Activated B cell treated with CpG ODN at 0.5 μM for 24 hours (primary cell): Measurements from ENCODE around the gene STXBP2. TPM values are rescaled to one million over a fixed set of nuclear protein-coding genes. Genes with fewer than 3 reads are reported as not detected.

Experiments
- ATAC-seq: fragments of 200-7000 bp; cut with Tn5 transposase; one replicate; pipeline ENCODE4 v1.10.0; 2021; ENCODE audit warnings: low read depth, mild to moderate bottlenecking, moderate library complexity
- CTCF ChIA-PET: fragments of 350-600 bp; sonication (Branson Sonifier 250); formaldehyde crosslinking; loops from one replicate; lab custom pipeline; 2021; ENCODE audit warnings: antibody characterized with exemption; lab: Charles Lee
- POLR2A ChIA-PET: fragments of 350-600 bp; sonication (Branson Sonifier 250); formaldehyde crosslinking; loops from one replicate; lab custom pipeline; 2021; ENCODE audit warnings: antibody characterized with exemption; lab: Charles Lee
- DNase-seq: peaks from one replicate; pipeline ENCODE4 v3.0.0; 2022
- H3K27ac Mint-ChIP-seq: one replicate; pipeline ENCODE4 v1.8.0; 2020; ENCODE audit warnings: mixed read lengths
- H3K27me3 Mint-ChIP-seq: one replicate; pipeline ENCODE4 v1.8.0; 2021; ENCODE audit warnings: mixed read lengths
- H3K36me3 Mint-ChIP-seq: one replicate; pipeline ENCODE4 v1.8.0; 2021; ENCODE audit warnings: low read depth, mixed read lengths
- H3K4me1 Mint-ChIP-seq: one replicate; pipeline ENCODE4 v1.8.0; 2021; ENCODE audit warnings: mixed read lengths
- H3K4me3 Mint-ChIP-seq: one replicate; pipeline ENCODE4 v1.8.0; 2020; ENCODE audit warnings: mild to moderate bottlenecking, mixed read lengths
- H3K9me3 Mint-ChIP-seq: one replicate; pipeline ENCODE4 v1.8.0; 2020; ENCODE audit warnings: mixed read lengths
- intact Hi-C: fragments of 100-400 bp; cut with micrococcal nuclease; formaldehyde crosslinking; loops from one replicate; pipeline ENCODE4 v1.15.1; 2024
- total RNA-seq: library from RNA; stranded (reverse); gene quantifications from 2 replicates; pipeline ENCODE4 v1.2.3, GENCODE V29; 2022
- TF ChIP-seq, protein P1 (sequence below): fragments of 200-600 bp; IDR thresholded peaks from one replicate; pipeline ENCODE4 v1.8.0; 2022; ENCODE audit warnings: antibody characterized with exemption, mild to moderate bottlenecking

Gene STXBP2
- total RNA-seq, 1 donor from 2014 or later = 176 TPM

DNA sequence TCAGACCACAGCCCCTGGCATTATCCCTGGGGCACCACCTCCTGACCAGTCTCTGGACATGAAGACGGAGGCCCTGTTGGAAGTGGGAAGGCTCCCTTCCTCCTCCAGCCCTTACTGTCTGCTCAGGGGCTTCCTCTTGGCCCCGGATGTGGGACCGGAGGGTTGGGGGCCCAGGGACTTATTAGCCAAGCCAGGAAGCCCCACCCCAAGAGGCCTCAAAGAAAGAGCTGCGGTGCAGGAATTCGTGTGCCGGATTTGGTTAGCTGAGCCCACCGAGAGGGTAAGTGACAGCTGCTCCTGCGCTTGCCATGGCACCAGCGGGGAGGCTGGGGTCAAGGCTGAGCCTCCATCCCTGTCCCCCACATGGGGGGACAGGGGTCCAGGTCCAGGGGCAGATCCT lies 31.9 kb downstream of the STXBP2 start, which contains the start of gene RETN:
RETN (plus strand) TSS at position 208 of the 400 bp plus-strand sequence. CDS start 278 bp downstream, outside the sequence.
- Mint-ChIP-seq H3K9me3 (no peaks in the 10 kb centered on the region), H3K4me3 (no peak within 1 kb of the TSS), H3K4me1 (peaks cover 10% of the 10 kb centered on the region), H3K27me3 (peaks cover 40% of the 10 kb centered on the region), H3K36me3 (no peaks in the 10 kb centered on the region), H3K27ac (no peak within 1 kb of the TSS)
- intact Hi-C loops = no loop called here
- ChIA-PET POLR2A (interaction anchor here (0.5 kb wide), 1 partner anchor 482 kb away, joined by 6 read pairs; no protein-coding TSS in a partner anchor), CTCF (interaction anchor here (0.8 to 1.2 kb wide), 2 partner anchors 12 to 100 kb away, joined by 3 read pairs; partner anchors contain the start of gene TRAPPC5)
- ATAC-seq (no peak), DNase-seq (no peak)
- TF ChIP-seq, protein P1, sequence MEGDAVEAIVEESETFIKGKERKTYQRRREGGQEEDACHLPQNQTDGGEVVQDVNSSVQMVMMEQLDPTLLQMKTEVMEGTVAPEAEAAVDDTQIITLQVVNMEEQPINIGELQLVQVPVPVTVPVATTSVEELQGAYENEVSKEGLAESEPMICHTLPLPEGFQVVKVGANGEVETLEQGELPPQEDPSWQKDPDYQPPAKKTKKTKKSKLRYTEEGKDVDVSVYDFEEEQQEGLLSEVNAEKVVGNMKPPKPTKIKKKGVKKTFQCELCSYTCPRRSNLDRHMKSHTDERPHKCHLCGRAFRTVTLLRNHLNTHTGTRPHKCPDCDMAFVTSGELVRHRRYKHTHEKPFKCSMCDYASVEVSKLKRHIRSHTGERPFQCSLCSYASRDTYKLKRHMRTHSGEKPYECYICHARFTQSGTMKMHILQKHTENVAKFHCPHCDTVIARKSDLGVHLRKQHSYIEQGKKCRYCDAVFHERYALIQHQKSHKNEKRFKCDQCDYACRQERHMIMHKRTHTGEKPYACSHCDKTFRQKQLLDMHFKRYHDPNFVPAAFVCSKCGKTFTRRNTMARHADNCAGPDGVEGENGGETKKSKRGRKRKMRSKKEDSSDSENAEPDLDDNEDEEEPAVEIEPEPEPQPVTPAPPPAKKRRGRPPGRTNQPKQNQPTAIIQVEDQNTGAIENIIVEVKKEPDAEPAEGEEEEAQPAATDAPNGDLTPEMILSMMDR = no peak

GRCh38 chr19:7669641-7670040 lies 32.7 kb downstream of the STXBP2 start:
- Mint-ChIP-seq H3K4me3 (no peak overlapping the region), H3K9me3 (no peaks in the 10 kb centered on the region), H3K36me3 (no peaks in the 10 kb centered on the region), H3K27me3 (peaks cover 42% of the 10 kb centered on the region), H3K27ac (no peak overlapping the region), H3K4me1 (peaks cover 12% of the 10 kb centered on the region)
- intact Hi-C loops = loop anchor here (10.0 kb wide), 1 partner anchor 315 kb away; no protein-coding TSS in a partner anchor
- ATAC-seq (no peak), DNase-seq (no peak)
- POLR2A ChIA-PET = no interaction called here
- CTCF ChIA-PET = interaction anchor here (0.8 to 1.2 kb wide), 2 partner anchors 11 to 101 kb away, joined by 3 read pairs; partner anchors contain the start of gene TRAPPC5
- TF ChIP-seq, protein P1 = no peak

DNA sequence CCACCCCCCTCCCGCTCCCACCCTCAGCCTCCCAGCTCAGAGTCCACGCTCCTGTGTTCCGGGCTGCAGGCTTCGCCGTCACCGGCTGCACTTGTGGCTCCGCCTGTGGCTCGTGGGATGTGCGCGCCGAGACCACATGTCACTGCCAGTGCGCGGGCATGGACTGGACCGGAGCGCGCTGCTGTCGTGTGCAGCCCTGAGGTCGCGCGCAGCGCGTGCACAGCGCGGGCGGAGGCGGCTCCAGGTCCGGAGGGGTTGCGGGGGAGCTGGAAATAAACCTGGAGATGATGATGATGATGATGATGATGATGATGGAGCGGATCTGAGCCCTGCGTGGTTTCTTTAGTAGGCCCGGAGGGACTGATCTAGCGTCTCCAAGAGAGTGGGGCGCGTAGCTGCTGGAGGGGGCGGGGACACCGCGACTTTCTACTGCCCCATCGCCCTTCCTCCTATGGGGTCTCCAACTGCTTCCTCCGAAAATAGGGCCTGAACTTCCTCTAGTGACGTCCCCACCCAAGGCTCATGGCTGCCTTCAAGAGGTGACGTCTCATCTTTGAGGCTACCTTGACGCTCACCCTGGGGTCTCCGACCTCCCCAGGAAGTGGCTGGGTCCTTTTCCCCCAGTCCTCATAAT lies 33.4 kb downstream of the STXBP2 start:
- CTCF ChIA-PET = no interaction called here
- Mint-ChIP-seq H3K9me3 (no peaks in the 10 kb centered on the region), H3K27me3 (peaks cover 42% of the 10 kb centered on the region), H3K27ac (no peak overlapping the region), H3K4me1 (peaks cover 12% of the 10 kb centered on the region), H3K36me3 (no peaks in the 10 kb centered on the region), H3K4me3 (peak overlapping the region; percentile 64)
- intact Hi-C loops = loop anchor here (10.0 kb wide), 1 partner anchor 315 kb away; no protein-coding TSS in a partner anchor
- DNase-seq = no peak
- POLR2A ChIA-PET = interaction anchor here (0.6 to 1.2 kb wide), 2 partner anchors 8 to 16 kb away, joined by 4 to 9 read pairs; no protein-coding TSS in a partner anchor
- peak; percentile 28 for ATAC-seq
- TF ChIP-seq, protein P1 = no peak

GRCh38 chr19:7670790-7671189 lies 33.9 kb downstream of the STXBP2 start:
- H3K4me3 Mint-ChIP-seq = peak overlapping the region; percentile 64
- H3K27me3 Mint-ChIP-seq = peaks cover 40% of the 10 kb centered on the region
- TF ChIP-seq, protein P1 = no peak
- ATAC-seq (no peak), DNase-seq (no peak)
- H3K27ac Mint-ChIP-seq = no peak overlapping the region
- ChIA-PET CTCF (no interaction called here), POLR2A (interaction anchor here (0.6 to 1.2 kb wide), 2 partner anchors 8 to 17 kb away, joined by 4 to 9 read pairs; no protein-coding TSS in a partner anchor)
- no peaks in the 10 kb centered on the region for H3K9me3 Mint-ChIP-seq
- peaks cover 14% of the 10 kb centered on the region for H3K4me1 Mint-ChIP-seq
- intact Hi-C loops = loop anchor here (10.0 kb wide), 1 partner anchor 316 kb away; no protein-coding TSS in a partner anchor
- no peaks in the 10 kb centered on the region for H3K36me3 Mint-ChIP-seq

DNA sequence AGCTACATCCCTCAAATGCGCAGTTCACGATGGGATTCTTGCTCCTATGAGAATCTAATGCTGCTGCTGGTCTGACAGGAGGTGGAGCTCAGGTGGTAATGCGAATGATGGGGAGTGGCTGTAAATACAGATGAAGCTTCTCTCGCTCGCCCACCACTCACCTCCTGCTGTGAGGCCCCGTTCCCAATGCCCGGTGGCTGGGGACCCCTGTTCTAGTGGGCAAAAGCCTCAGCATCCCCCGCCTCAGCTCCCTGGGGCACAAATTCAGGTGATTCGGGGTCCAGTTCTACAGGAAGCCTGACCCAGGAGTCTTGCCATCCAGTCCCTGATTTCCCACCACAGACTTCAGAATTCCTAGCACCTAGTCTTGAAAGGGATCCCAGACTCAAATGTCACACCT lies 35.6 kb downstream of the STXBP2 start:
- H3K27me3 Mint-ChIP-seq = peaks cover 44% of the 10 kb centered on the region
- intact Hi-C loops = loop anchor here (10.0 kb wide), 1 partner anchor 318 kb away; no protein-coding TSS in a partner anchor

More for the DNA sequence above, 35.6 kb downstream of the STXBP2 start:
- TF ChIP-seq, protein P1 = no peak
- ChIA-PET POLR2A (no interaction called here), CTCF (interaction anchor here (1.0 kb wide), 1 partner anchor 19 kb away, joined by 3 read pairs; no protein-coding TSS in a partner anchor)
- Mint-ChIP-seq H3K27ac (no peak overlapping the region), H3K36me3 (no peaks in the 10 kb centered on the region), H3K4me1 (peaks cover 31% of the 10 kb centered on the region), H3K9me3 (no peaks in the 10 kb centered on the region), H3K4me3 (no peak overlapping the region)
- ATAC-seq (no peak), DNase-seq (no peak)
